HEK293 (cell line): Measurements from ENCODE around the gene FAM83D.
"Not testable (repeated sequence)": the region's sequence is repeated elsewhere in the genome, so short reads cannot be mapped to it uniquely, and the experiment has no call there.

ENCODE experiments used
- CTCF ChIA-PET: fragments of 350-600 bp; formaldehyde crosslinking; extraction: SDS; loops from one replicate; lab custom pipeline; 2021; ENCODE audit warnings: antibody characterized with exemption; lab: Yijun Ruan, JAX
- POLR2A ChIA-PET: fragments of 300-600 bp; formaldehyde crosslinking; extraction: SDS; loops from one replicate; lab custom pipeline; 2020; ENCODE audit warnings: antibody characterized with exemption, inconsistent platforms; lab: Yijun Ruan, JAX
- H3K27ac ChIP-seq: fragments of 200-500 bp; sonication (Bioruptor generic); 2 replicates; pipeline ENCODE4 v1.5.1; 2014; ENCODE audit warnings: low read depth, low read length, control low read depth, inconsistent platforms; ENCODE audit errors: extremely low read depth
- H3K36me3 ChIP-seq, 2 experiments: fragments of 200-500 bp in 1 of 2; sonication (Bioruptor generic) in 1 of 2; 1 replicate in 1 of 2; 2 replicates in 1 of 2; pipeline ENCODE4 v1.5.1; 2014 to 2017; ENCODE audit warnings: inconsistent platforms in 2 of 2, low read length in 2 of 2; ENCODE audit not compliant: control insufficient read depth in 2 of 2, insufficient read depth in 1 of 2
- H3K4me1 ChIP-seq: fragments of 200-500 bp; sonication (Bioruptor generic); 2 replicates; pipeline ENCODE4 v1.5.1; 2014; ENCODE audit warnings: mild to moderate bottlenecking, low read length, inconsistent platforms; ENCODE audit not compliant: control insufficient read depth, insufficient read depth
- H3K4me3 ChIP-seq: 2 replicates; pipeline ENCODE4 v1.5.1; 2011; ENCODE audit warnings: low read depth, mild to moderate bottlenecking, control low read depth, low read length, moderate library complexity
- H3K9me3 ChIP-seq: fragments of 200-500 bp; sonication (Bioruptor generic); 2 replicates; pipeline ENCODE4 v1.5.1; 2014; ENCODE audit warnings: low read depth, low read length, inconsistent platforms; ENCODE audit not compliant: control insufficient read depth, insufficient read depth
- MYNN ChIP-seq: fragments of 450-650 bp; formaldehyde crosslinking; IDR thresholded peaks from 2 replicates; pipeline ENCODE4 v1.5.1; 2016; ENCODE audit warnings: missing biosample characterization, missing genetic modification characterization, borderline replicate concordance
- REST ChIP-seq: fragments of 450-650 bp; formaldehyde crosslinking; IDR thresholded peaks from 2 replicates; pipeline ENCODE4 v1.5.1; 2016; ENCODE audit warnings: missing biosample characterization, missing genetic modification characterization
- ZBTB8A ChIP-seq: fragments of 450-650 bp; formaldehyde crosslinking; IDR thresholded peaks from 2 replicates; pipeline ENCODE4 v1.5.1; 2016; ENCODE audit warnings: missing biosample characterization, missing genetic modification characterization
- ZNF140 ChIP-seq: fragments of 450-650 bp; formaldehyde crosslinking; IDR thresholded peaks from 2 replicates; pipeline ENCODE4 v1.5.1; 2016; ENCODE audit warnings: missing biosample characterization, missing genetic modification characterization
- ZNF266 ChIP-seq: fragments of 450-650 bp; formaldehyde crosslinking; IDR thresholded peaks from 2 replicates; pipeline ENCODE4 v1.5.1; 2016; ENCODE audit warnings: missing biosample characterization, missing genetic modification characterization, low read depth
- ZNF335 ChIP-seq: fragments of 450-650 bp; formaldehyde crosslinking; conservative IDR thresholded peaks from 2 replicates; pipeline ENCODE4 v1.5.1; 2016; ENCODE audit warnings: missing biosample characterization, missing genetic modification characterization
- ZNF394 ChIP-seq: fragments of 450-650 bp; formaldehyde crosslinking; IDR thresholded peaks from 2 replicates; pipeline ENCODE4 v1.5.1; 2016; ENCODE audit warnings: missing biosample characterization, missing genetic modification characterization, mild to moderate bottlenecking, moderate library complexity, borderline replicate concordance
- ZNF426 ChIP-seq: fragments of 450-650 bp; formaldehyde crosslinking; IDR thresholded peaks from 2 replicates; pipeline ENCODE4 v1.5.1; 2017; ENCODE audit warnings: missing biosample characterization, missing genetic modification characterization, mild to moderate bottlenecking, inconsistent platforms, moderate library complexity
- ZNF433 ChIP-seq: fragments of 450-650 bp; formaldehyde crosslinking; IDR thresholded peaks from 2 replicates; pipeline ENCODE4 v1.5.1; 2016; ENCODE audit warnings: missing biosample characterization, missing genetic modification characterization, low read depth
- ZNF449 ChIP-seq: fragments of 450-650 bp; formaldehyde crosslinking; IDR thresholded peaks from 2 replicates; pipeline ENCODE4 v1.5.1; 2017; ENCODE audit warnings: missing biosample characterization, mild to moderate bottlenecking, missing genetic modification characterization, moderate library complexity
- ZNF518A ChIP-seq: fragments of 450-650 bp; formaldehyde crosslinking; conservative IDR thresholded peaks from 2 replicates; pipeline ENCODE4 v1.5.1; 2016; ENCODE audit warnings: low read depth, missing biosample characterization, missing genetic modification characterization
- ZNF555 ChIP-seq: fragments of 450-650 bp; formaldehyde crosslinking; conservative IDR thresholded peaks from 2 replicates; pipeline ENCODE4 v1.5.1; 2017; ENCODE audit warnings: missing biosample characterization, mild to moderate bottlenecking, missing genetic modification characterization, inconsistent platforms
- ZNF623 ChIP-seq: fragments of 450-650 bp; formaldehyde crosslinking; IDR thresholded peaks from 2 replicates; pipeline ENCODE4 v1.5.1; 2016; ENCODE audit warnings: missing biosample characterization, missing genetic modification characterization
- ZNF629 ChIP-seq: fragments of 450-650 bp; formaldehyde crosslinking; IDR thresholded peaks from 2 replicates; pipeline ENCODE4 v1.5.1; 2017; ENCODE audit warnings: missing biosample characterization, missing genetic modification characterization
- ZNF654 ChIP-seq: fragments of 450-650 bp; formaldehyde crosslinking; IDR thresholded peaks from 2 replicates; pipeline ENCODE4 v1.5.1; 2016; ENCODE audit warnings: low read depth, missing biosample characterization, missing genetic modification characterization
- ZNF785 ChIP-seq: fragments of 450-650 bp; formaldehyde crosslinking; IDR thresholded peaks from 2 replicates; pipeline ENCODE4 v1.5.1; 2016; ENCODE audit warnings: missing biosample characterization, missing genetic modification characterization

The FAM83D gene

GRCh38 chr20:38991814-38992704, 65.8 kb downstream of the FAM83D start:
- TF ChIP-seq ZNF785 (tag by site-specific recombination) (no peak), ZNF335 (tag by site-specific recombination) (peak; percentile 52), ZNF449 (tag by site-specific recombination) (peak; percentile 92)
- Histone ChIP-seq H3K4me1 (0 out of 2 replicates have a peak, but pooled peaks cover 3% of the 10 kb centered on the region), H3K9me3 (no peaks in the 10 kb centered on the region), H3K4me3 (no peak overlapping the region), H3K27ac (no peak overlapping the region), H3K36me3 (peaks cover 0 to 43% of the 10 kb centered on the region in 2 experiments; a peak in 1 of 3 replicates)
- CTCF ChIA-PET: no interaction called here
- POLR2A ChIA-PET: no interaction called here

GRCh38 chr20:38995536-38996044, 69.4 kb downstream of the FAM83D start:
- ChIA-PET CTCF (interaction anchor here (0.6 kb wide), 1 partner anchor 20 kb away, joined by 3 read pairs; no protein-coding TSS in a partner anchor), POLR2A (no interaction called here)
- H3K36me3 ChIP-seq: peaks cover 4 to 55% of the 10 kb centered on the region in 2 experiments; a peak in 2 of 3 replicates
- H3K9me3 ChIP-seq: no peaks in the 10 kb centered on the region
- H3K4me3 ChIP-seq: no peak overlapping the region
- TF ChIP-seq MYNN (tag by site-specific recombination): no peak
- no peak overlapping the region for H3K27ac ChIP-seq
- 0 out of 2 replicates have a peak, but pooled peaks cover 3% of the 10 kb centered on the region for H3K4me1 ChIP-seq

- POLR2A ChIA-PET, H3K4me3 ChIP-seq, H3K27ac ChIP-seq, H3K9me3 ChIP-seq, H3K4me1 ChIP-seq: not testable (repeated sequence)
- CTCF ChIA-PET: interaction anchor here (0.7 kb wide), 1 partner anchor 63 kb away, joined by 4 read pairs; no protein-coding TSS in a partner anchor
- H3K36me3 ChIP-seq: peaks cover 4 to 65% of the 10 kb centered on the region in 2 experiments; a peak in 2 of 3 replicates
- peak; percentile 61 for TF ChIP-seq ZNF555 (tag by site-specific recombination)
- TF ChIP-seq ZBTB8A (tag by site-specific recombination): peak; percentile 62
- peak; percentile 70 for TF ChIP-seq ZNF426
- TF ChIP-seq ZNF433: peak; percentile 65
- peak; percentile 49 for TF ChIP-seq REST (tag by site-specific recombination)
- TF ChIP-seq ZNF518A (tag by site-specific recombination): peak; percentile 71
- peak; percentile 91 for TF ChIP-seq ZNF394
- TF ChIP-seq ZNF140: peak; percentile 61; the same call in 1 of the 2 replicates
- peak; percentile 45; the same call in 1 of the 2 replicates for TF ChIP-seq ZNF623 (tag by site-specific recombination)
- TF ChIP-seq ZNF266 (tag by site-specific recombination): peak; percentile 59; the same call in 1 of the 2 replicates
- 0 out of 2 replicates have a peak, but pooled peaks have one; percentile 23 for TF ChIP-seq ZNF629 (tag by site-specific recombination)
- peak; percentile 29 for TF ChIP-seq ZNF654
These were observed 70.6 kb downstream of the FAM83D start for GRCh38 chr20:38996866-38997265.
